GM18498 (cell line): ENCODE data around the gene CMTM1.
"Not testable (repeated sequence)": the region's sequence is repeated elsewhere in the genome, so short reads cannot be mapped to it uniquely, and the experiment has no call there.

Experiments used
- ATAC-seq: cut with Tn5 transposase; IDR thresholded peaks from one replicate; pipeline ENCODE4 v1.9.1; 2021; ENCODE audit warnings: mild to moderate bottlenecking, moderate library complexity; ENCODE audit not compliant: unreplicated experiment

The CMTM1 gene

GRCh38 chr16:66588981-66589713, 22.9 kb downstream of the CMTM1 start:
- peak; percentile 76 for ATAC-seq

- no peak for ATAC-seq
These were observed 24.1 kb downstream of the CMTM1 start for GRCh38 chr16:66590322-66590721.

- ATAC-seq = no peak
These were observed 24.8 kb downstream of the CMTM1 start for GRCh38 chr16:66591018-66591417.

GRCh38 chr16:66592241-66592640, 26.0 kb downstream of the CMTM1 start:
- ATAC-seq = no peak

- ATAC-seq = no peak
These were observed 26.6 kb downstream of the CMTM1 start for GRCh38 chr16:66592814-66593213.

GRCh38 chr16:66594739-66595138, 28.5 kb downstream of the CMTM1 start:
- ATAC-seq = no peak

GRCh38 chr16:66596559-66596958, 30.3 kb downstream of the CMTM1 start:
- ATAC-seq = not testable (repeated sequence)

GRCh38 chr16:66596986-66597848, 31.0 kb downstream of the CMTM1 start:
- ATAC-seq = no peak

GRCh38 chr16:66598111-66598510, 31.9 kb downstream of the CMTM1 start:
- ATAC-seq = no peak

GRCh38 chr16:66599726-66600125, 33.5 kb downstream of the CMTM1 start:
- ATAC-seq = no peak

- no peak for ATAC-seq
These were observed 34.2 kb downstream of the CMTM1 start for GRCh38 chr16:66600477-66600876.

- ATAC-seq = no peak
These were observed 35.2 kb downstream of the CMTM1 start for GRCh38 chr16:66601471-66601870.

GRCh38 chr16:66603537-66604375, 37.5 kb downstream of the CMTM1 start:
- ATAC-seq = no peak

GRCh38 chr16:66604376-66605176, 38.3 kb downstream of the CMTM1 start, which contains the start of gene CMTM3:
Gene CMTM3 (plus strand): TSS chr16:66604704. CDS start chr16:66604806, 102 bp downstream.
- ATAC-seq = peak; percentile 61

- peak; percentile 13 for ATAC-seq
These were observed 39.1 kb downstream of the CMTM1 start for GRCh38 chr16:66605177-66605978.

GRCh38 chr16:66605979-66606751, 39.9 kb downstream of the CMTM1 start:
- ATAC-seq = peak; percentile 58

- ATAC-seq = peak; percentile 39
These were observed 42.3 kb downstream of the CMTM1 start for GRCh38 chr16:66608241-66609138.

- no peak for ATAC-seq
These were observed 42.9 kb downstream of the CMTM1 start for GRCh38 chr16:66609139-66609510.
